Measurements from ENCODE around the gene POU6F2. TPM values are rescaled to one million over a fixed set of nuclear protein-coding genes. Genes with fewer than 3 reads are reported as not detected.

POU6F2 gene
- total RNA-seq, 1 experiment from 2014 or later: not detected

- no peaks in the 10 kb centered on the region for H3K9me3 ChIP-seq (ENCODE audit: low read depth, low read length, poor library complexity, severe bottlenecking)
- H3K36me3 ChIP-seq (ENCODE audit: insufficient read depth, low read length, poor library complexity, severe bottlenecking): no peaks in the 10 kb centered on the region
- DNase-seq (ENCODE audit: low spot score): no peak
- no peak for TF ChIP-seq CTCF (conservative IDR thresholded peaks at IDR 0.05; ENCODE audit: low read depth, low read length)
- TF ChIP-seq EZH2 (IDR thresholded peaks at IDR 0.05; ENCODE audit: borderline replicate concordance, low read depth, low read length, poor library complexity, severe bottlenecking): no peak
- no peaks in the 10 kb centered on the region for H3K4me1 ChIP-seq (ENCODE audit: insufficient read depth, low read length, poor library complexity, severe bottlenecking)
- ChIA-PET CTCF (no interaction called here), POLR2A (ENCODE audit: low non-redundant PET) (no interaction called here)
- H3K4me3 ChIP-seq (ENCODE audit: low read depth, low read length, poor library complexity, severe bottlenecking): no peak overlapping the region
- no peaks in the 10 kb centered on the region for H3K27me3 ChIP-seq (replicated peaks; ENCODE audit: insufficient read depth, low read depth, low read length, poor library complexity)
- no peak overlapping the region for H3K27ac ChIP-seq (ENCODE audit: low read depth, low read length, poor library complexity, severe bottlenecking)
- intact Hi-C loops (cut with micrococcal nuclease; ENCODE audit: unreplicated experiment): no loop called here
- BruUV-seq (replicated peaks): no TSS peak
Observed at GRCh38 chr7:39430441-39430840, 452.7 kb downstream of the POU6F2 start.

GRCh38 chr7:39430909-39431641 lies 453.4 kb downstream of the POU6F2 start:
- no peak for DNase-seq (ENCODE audit: low spot score)
- ChIA-PET CTCF (no interaction called here), POLR2A (ENCODE audit: low non-redundant PET) (no interaction called here)
- TF ChIP-seq CTCF (conservative IDR thresholded peaks at IDR 0.05; ENCODE audit: low read depth, low read length): no peak
- no peak for TF ChIP-seq EZH2 (IDR thresholded peaks at IDR 0.05; ENCODE audit: borderline replicate concordance, low read depth, low read length, poor library complexity, severe bottlenecking)
- Histone ChIP-seq H3K36me3 (ENCODE audit: insufficient read depth, low read length, poor library complexity, severe bottlenecking) (no peaks in the 10 kb centered on the region), H3K27ac (ENCODE audit: low read depth, low read length, poor library complexity, severe bottlenecking) (no peak overlapping the region), H3K27me3 (replicated peaks; ENCODE audit: insufficient read depth, low read depth, low read length, poor library complexity) (no peaks in the 10 kb centered on the region), H3K4me1 (ENCODE audit: insufficient read depth, low read length, poor library complexity, severe bottlenecking) (no peaks in the 10 kb centered on the region), H3K9me3 (ENCODE audit: low read depth, low read length, poor library complexity, severe bottlenecking) (no peaks in the 10 kb centered on the region), H3K4me3 (ENCODE audit: low read depth, low read length, poor library complexity, severe bottlenecking) (no peak overlapping the region)
- no TSS peak for BruUV-seq (replicated peaks)
- intact Hi-C loops (cut with micrococcal nuclease; ENCODE audit: unreplicated experiment): no loop called here

- intact Hi-C loops (cut with micrococcal nuclease; ENCODE audit: unreplicated experiment): no loop called here
- no peak overlapping the region for H3K27ac ChIP-seq (ENCODE audit: low read depth, low read length, poor library complexity, severe bottlenecking)
- DNase-seq (ENCODE audit: low spot score): no peak
- peaks cover 1% of the 10 kb centered on the region for H3K27me3 ChIP-seq (replicated peaks; ENCODE audit: insufficient read depth, low read depth, low read length, poor library complexity)
- ChIA-PET CTCF (no interaction called here), POLR2A (ENCODE audit: low non-redundant PET) (no interaction called here)
- BruUV-seq (replicated peaks): no TSS peak
- no peaks in the 10 kb centered on the region for H3K36me3 ChIP-seq (ENCODE audit: insufficient read depth, low read length, poor library complexity, severe bottlenecking)
- TF ChIP-seq CTCF (conservative IDR thresholded peaks at IDR 0.05; ENCODE audit: low read depth, low read length) (no peak), EZH2 (IDR thresholded peaks at IDR 0.05; ENCODE audit: borderline replicate concordance, low read depth, low read length, poor library complexity, severe bottlenecking) (no peak)
- no peak overlapping the region for H3K4me3 ChIP-seq (ENCODE audit: low read depth, low read length, poor library complexity, severe bottlenecking)
- H3K9me3 ChIP-seq (ENCODE audit: low read depth, low read length, poor library complexity, severe bottlenecking): no peaks in the 10 kb centered on the region
- H3K4me1 ChIP-seq (ENCODE audit: insufficient read depth, low read length, poor library complexity, severe bottlenecking): no peaks in the 10 kb centered on the region
Observed at GRCh38 chr7:39432368-39432767, 454.7 kb downstream of the POU6F2 start.

Data from A673 (cell line).